H1 (cell line): Measurements from ENCODE around the gene MYOCOS. TPM values are rescaled to one million over a fixed set of nuclear protein-coding genes. Genes with fewer than 3 reads are reported as not detected.

Experiments
- CTCF ChIA-PET: fragments of 300-600 bp; sonication (Branson Sonifier 250); formaldehyde crosslinking; loops from one replicate; lab custom pipeline; 2021; ENCODE audit not compliant: partially characterized antibody; lab: Charles Lee
- POLR2A ChIA-PET: fragments of 300-600 bp; sonication (Branson Sonifier 250); formaldehyde crosslinking; loops from one replicate; lab custom pipeline; 2021; ENCODE audit warnings: inconsistent platforms; ENCODE audit not compliant: partially characterized antibody; lab: Charles Lee
- DNase-seq, 2 experiments: peaks; one replicate each; pipeline versions ENCODE4 v3.0.0 to v3.0.0-alpha.2; 2010 to 2022; ENCODE audit warnings: low spot score in 2 of 2, low read depth in 1 of 2, mixed read lengths in 1 of 2
- FAIRE-seq: peaks from 2 replicates; lab custom pipeline; 2011; peaks lifted over from hg19 to GRCh38; lab: Jason Lieb, UNC
- H2AFZ ChIP-seq: 2 replicates; pipeline ENCODE4 v1.8.1; 2012; ENCODE audit warnings: low read length, inconsistent platforms
- H2AK5ac ChIP-seq: 2 replicates; pipeline ENCODE4 v1.6.1; 2013; ENCODE audit warnings: low read depth, low read length
- H2BK120ac ChIP-seq: replicated peaks from 2 replicates; pipeline ENCODE3; 2013; ENCODE audit warnings: low read depth, low read length, inconsistent platforms
- H2BK12ac ChIP-seq: 2 replicates; pipeline ENCODE4 v1.6.1; 2013; ENCODE audit warnings: low read depth, low read length
- H2BK15ac ChIP-seq: 2 replicates; pipeline ENCODE4 v1.6.1; 2013; ENCODE audit warnings: low read length
- H2BK20ac ChIP-seq: 2 replicates; pipeline ENCODE4 v1.6.1; 2013; ENCODE audit warnings: low read length
- H2BK5ac ChIP-seq: 2 replicates; pipeline ENCODE4 v1.6.1; 2013; ENCODE audit warnings: low read depth, low read length
- H3K14ac ChIP-seq: 2 replicates; pipeline ENCODE4 v1.6.1; 2013; ENCODE audit warnings: inconsistent platforms; ENCODE audit not compliant: insufficient read length
- H3K18ac ChIP-seq: 2 replicates; pipeline ENCODE4 v1.6.1; 2013; ENCODE audit warnings: low read length; ENCODE audit errors: extremely low read depth
- H3K23ac ChIP-seq: 2 replicates; pipeline ENCODE4 v1.6.1; 2013; ENCODE audit warnings: inconsistent platforms; ENCODE audit not compliant: insufficient read length
- H3K23me2 ChIP-seq: 2 replicates; pipeline ENCODE4 v1.6.1; 2013; ENCODE audit warnings: low read depth, low read length
- H3K27ac ChIP-seq: 2 replicates; pipeline ENCODE4 v1.6.1; 2011; ENCODE audit warnings: low read depth, low read length, inconsistent platforms
- H3K27me3 ChIP-seq, 4 experiments: replicated peaks in 1 of 4; 1 replicate in 1 of 4; 2 replicates in 3 of 4; pipeline versions ENCODE4 v1.6.1 to v1.8.1; 2011 to 2013; ENCODE audit warnings: low read length in 3 of 4, mild to moderate bottlenecking in 3 of 4, inconsistent platforms in 2 of 4, mixed read lengths in 2 of 4, moderate library complexity in 1 of 4; ENCODE audit not compliant: control insufficient read depth in 3 of 4, insufficient read depth in 3 of 4; ENCODE audit errors: extremely low read depth in 1 of 4
- H3K36me3 ChIP-seq, 4 experiments: 2 replicates each; pipeline versions ENCODE4 v1.6.1 to v1.8.1; 2011 to 2013; ENCODE audit warnings: mild to moderate bottlenecking in 4 of 4, low read length in 3 of 4, moderate library complexity in 2 of 4, control low read depth in 1 of 4, inconsistent platforms in 1 of 4; ENCODE audit not compliant: insufficient read depth in 4 of 4, control insufficient read depth in 2 of 4
- H3K4ac ChIP-seq: replicated peaks from 2 replicates; pipeline ENCODE3; 2013; ENCODE audit warnings: low read length, low read depth, mixed read lengths, inconsistent platforms; ENCODE audit not compliant: insufficient read length
- H3K4me1 ChIP-seq, 4 experiments: replicated peaks in 1 of 4; 1 replicate in 1 of 4; 2 replicates in 3 of 4; pipeline versions ENCODE4 v1.6.1 to v1.8.1; 2011 to 2013; ENCODE audit warnings: low read length in 3 of 4, inconsistent platforms in 2 of 4, mixed read lengths in 1 of 4; ENCODE audit not compliant: insufficient read depth in 4 of 4, control insufficient read depth in 3 of 4
- H3K4me2 ChIP-seq, 2 experiments: 2 replicates each; pipeline versions ENCODE4 v1.6.1 to v1.8.1; 2011 to 2013; ENCODE audit warnings: low read depth in 2 of 2, low read length in 2 of 2, control low read depth in 1 of 2, inconsistent platforms in 1 of 2, mild to moderate bottlenecking in 1 of 2; ENCODE audit not compliant: insufficient read depth in 1 of 2
- H3K4me3 ChIP-seq, 4 experiments: fragments of 200-600, 300-600 bp in 1 of 4; sonication (generic), shearing (Covaris generic), sonication (Bioruptor Twin) in 1 of 4; 2 replicates each; pipeline versions ENCODE4 v1.5.1 to v1.8.1; 2011 to 2016; ENCODE audit warnings: low read length in 4 of 4, low read depth in 3 of 4, control low read depth in 2 of 4, inconsistent platforms in 2 of 4, mild to moderate bottlenecking in 2 of 4, mixed read lengths in 1 of 4, moderate library complexity in 1 of 4; ENCODE audit not compliant: insufficient read depth in 2 of 4; ENCODE audit errors: extremely low read depth in 1 of 4
- H3K56ac ChIP-seq: replicated peaks from 2 replicates; pipeline ENCODE3; 2013; ENCODE audit warnings: low read depth, mild to moderate bottlenecking, mixed read lengths, low read length, inconsistent platforms; ENCODE audit not compliant: insufficient read length
- H3K79me1 ChIP-seq: 2 replicates; pipeline ENCODE4 v1.6.1; 2013; ENCODE audit warnings: low read depth, low read length, control low read depth
- H3K79me2 ChIP-seq, 2 experiments: 2 replicates each; pipeline versions ENCODE4 v1.6.1 to v1.8.1; 2012 to 2013; ENCODE audit warnings: low read length in 2 of 2, mild to moderate bottlenecking in 2 of 2, inconsistent platforms in 1 of 2; ENCODE audit not compliant: insufficient read depth in 2 of 2, control insufficient read depth in 1 of 2
- H3K9ac ChIP-seq, 4 experiments: replicated peaks in 1 of 4; 1 replicate in 1 of 4; 2 replicates in 3 of 4; pipeline versions ENCODE4 v1.6.1 to v1.8.1; 2011 to 2013; ENCODE audit warnings: low read depth in 3 of 4, low read length in 3 of 4, control low read depth in 2 of 4, mild to moderate bottlenecking in 2 of 4, moderate library complexity in 2 of 4, inconsistent platforms in 1 of 4; ENCODE audit errors: extremely low read depth in 1 of 4
- H3K9me3 ChIP-seq, 2 experiments: 2 replicates each; pipeline versions ENCODE4 v1.6.1 to v1.8.1; 2012 to 2013; ENCODE audit warnings: mild to moderate bottlenecking in 2 of 2, moderate library complexity in 2 of 2, control low read depth in 1 of 2, inconsistent platforms in 1 of 2, low read depth in 1 of 2, low read length in 1 of 2, mixed read lengths in 1 of 2; ENCODE audit not compliant: insufficient read depth in 2 of 2
- H4K20me1 ChIP-seq, 2 experiments: replicated peaks in 1 of 2; 2 replicates each; pipeline versions ENCODE3 to v1.8.1; 2011 to 2013; ENCODE audit warnings: inconsistent platforms in 2 of 2, low read length in 2 of 2, mild to moderate bottlenecking in 1 of 2; ENCODE audit not compliant: insufficient read depth in 2 of 2, control insufficient read depth in 1 of 2
- H4K5ac ChIP-seq: 2 replicates; pipeline ENCODE4 v1.6.1; 2013; ENCODE audit warnings: low read length, low read depth, mixed read lengths, inconsistent platforms; ENCODE audit not compliant: insufficient read length
- H4K8ac ChIP-seq: 2 replicates; pipeline ENCODE4 v1.8.0; 2013; ENCODE audit warnings: mild to moderate bottlenecking, moderate library complexity, low read length, inconsistent platforms; ENCODE audit not compliant: insufficient read depth; ENCODE audit errors: extremely low read depth
- H4K91ac ChIP-seq: replicated peaks from 2 replicates; pipeline ENCODE3; 2013; ENCODE audit warnings: low read length, mixed read lengths, inconsistent platforms; ENCODE audit not compliant: insufficient read length
- ASH2L ChIP-seq: fragments of 200-600, 300-600 bp; sonication (generic); IDR thresholded peaks from one replicate; pipeline ENCODE4 v1.7.1; 2017; ENCODE audit warnings: low read length
- BCL11A ChIP-seq, 2 experiments: IDR thresholded peaks; one replicate each; pipeline ENCODE4 v1.6.1; 2011; ENCODE audit warnings: low read depth in 2 of 2, low read length in 2 of 2, mild to moderate bottlenecking in 2 of 2
- CBX8 ChIP-seq: fragments of 300-800, 300-1000 bp; sonication (generic); IDR thresholded peaks from 2 replicates; pipeline ENCODE4 v1.7.1; 2016; ENCODE audit warnings: low read depth, low read length, borderline replicate concordance
- RNF2 ChIP-seq: fragments of 200-900, 300-1000 bp; sonication (generic); IDR thresholded peaks from 2 replicates; pipeline ENCODE4 v1.7.1; 2016; ENCODE audit warnings: borderline replicate concordance, low read depth, mild to moderate bottlenecking, antibody characterized with exemption, low read length; ENCODE audit not compliant: poor library complexity, severe bottlenecking; ENCODE audit errors: missing control alignments
- SP1 ChIP-seq: IDR thresholded peaks from 2 replicates; pipeline ENCODE4 v1.6.1; 2011; ENCODE audit warnings: low read depth, low read length
- SRF ChIP-seq: IDR thresholded peaks from 2 replicates; pipeline ENCODE4 v1.6.1; 2011; ENCODE audit warnings: mild to moderate bottlenecking, low read depth, low read length, moderate library complexity
- TAF1 ChIP-seq: IDR thresholded peaks from 2 replicates; pipeline ENCODE4 v1.6.1; 2011; ENCODE audit warnings: mild to moderate bottlenecking, low read depth, low read length
- YY1 ChIP-seq: IDR thresholded peaks from 2 replicates; pipeline ENCODE4 v1.6.1; 2011; ENCODE audit warnings: low read depth, mild to moderate bottlenecking, low read length
- WGBS, 2 experiments: shearing (Covaris generic) in 1 of 2; methylation state at CpG; one replicate each; pipeline versions ENCODE4 v1.1.6 to v1.1.7; 2013 to 2015; ENCODE audit warnings: low lambda C conversion rate in 2 of 2, mixed read lengths in 2 of 2, inconsistent platforms in 1 of 2, low coverage in 1 of 2, missing lambda C conversion rate in 1 of 2; ENCODE audit not compliant: insufficient replicate concordance in 2 of 2, insufficient coverage in 1 of 2, insufficient read length in 1 of 2; ENCODE audit errors: extremely low coverage in 1 of 2, missing lambda C conversion rate in 1 of 2; 5-methylcytosine and 5-hydroxymethylcytosine counted together
- polyA plus RNA-seq, 7 experiments: library from polyadenylated mRNA; depleted of rRNA in 3 of 7; stranded (reverse) in 5 of 7; unstranded in 2 of 7; fragments of >200 nt in 5 of 7; fragments of 200-250 nt in 2 of 7; gene quantifications; 1 replicate in 5 of 7; 2 replicates in 1 of 7; 4 replicates in 1 of 7; pipeline versions ENCODE4 v1.2.1 to v1.2.3, GENCODE V29; 2011 to 2013; ENCODE audit warnings: missing spikeins in 2 of 7, mixed read lengths in 2 of 7
- total RNA-seq: library from RNA; stranded (reverse); fragmentation: NEBNext Ultra II Directional; extraction: Animal tissue kit (Norgen Biotek cat#: 25700); gene quantifications from 2 replicates; pipeline ENCODE4 v1.2.1, GENCODE V29; 2021
- TF ChIP-seq, protein P1 (sequence below): IDR thresholded peaks from 2 replicates; pipeline ENCODE4 v1.6.1; 2011; ENCODE audit warnings: low read depth, mild to moderate bottlenecking, low read length; ENCODE audit not compliant: insufficient read depth
- TF ChIP-seq, protein P2 (sequence below), 3 experiments: IDR thresholded peaks; 1 replicate in 2 of 3; 2 replicates in 1 of 3; pipeline versions ENCODE4 v1.5.1 to v1.6.1; 2011; ENCODE audit warnings: low read length in 3 of 3, mild to moderate bottlenecking in 3 of 3, inconsistent platforms in 2 of 3, low read depth in 1 of 3, moderate library complexity in 1 of 3; ENCODE audit not compliant: insufficient read depth in 1 of 3; ENCODE audit errors: control extremely low read depth in 1 of 3

The MYOCOS gene
- total and polyA plus RNA-seq, 2 of the 8 experiments (the other 6 are each of a cell fraction or from before 2014, with no cell fraction given): not detected

- no peaks in the 10 kb centered on the region for H3K79me1 ChIP-seq
- H3K4ac ChIP-seq: no peak overlapping the region
- no peaks in the 10 kb centered on the region for H3K27me3 ChIP-seq
- FAIRE-seq (no peak), DNase-seq (no peak)
- no peak overlapping the region for H3K9ac ChIP-seq
- H4K8ac ChIP-seq: no peak overlapping the region
- no peak overlapping the region for H2BK20ac ChIP-seq
- no peak overlapping the region for H2AK5ac ChIP-seq
- H3K4me2 ChIP-seq: no peak overlapping the region
- no peak overlapping the region for H4K5ac ChIP-seq
- no peaks in the 10 kb centered on the region for H3K23me2 ChIP-seq
- 93% methylated on average over 1 of the region's 1 CpG; no CpG with 5 or more reads in 1 of the 2 experiments for WGBS, 2 experiments
- H4K20me1 ChIP-seq: peaks cover 2% of the 10 kb centered on the region in 2 experiments
- no peak overlapping the region for H2AFZ ChIP-seq
- H3K36me3 ChIP-seq: peaks cover 41 to 92% (median 70%) of the 10 kb centered on the region in 4 experiments
- H3K56ac ChIP-seq: no peak overlapping the region
- H3K9me3 ChIP-seq: no peaks in the 10 kb centered on the region
- ChIA-PET POLR2A (interaction anchor here (0.7 kb wide), 1 partner anchor 10 kb away, joined by 3 read pairs; no protein-coding TSS in a partner anchor), CTCF (interaction anchor here (0.8 kb wide), 1 partner anchor 15 kb away, joined by 3 read pairs; no protein-coding TSS in a partner anchor)
- H2BK5ac ChIP-seq: no peak overlapping the region
- H3K79me2 ChIP-seq: no peaks in the 10 kb centered on the region
- H3K4me3 ChIP-seq: no peak overlapping the region
- H3K14ac ChIP-seq: no peak overlapping the region
- no peak overlapping the region for H2BK12ac ChIP-seq
- no peak overlapping the region for H3K18ac ChIP-seq
- H3K4me1 ChIP-seq: no peaks in the 10 kb centered on the region
- H3K23ac ChIP-seq: no peak overlapping the region
- no peak overlapping the region for H4K91ac ChIP-seq
- H2BK120ac ChIP-seq: no peak overlapping the region
- H3K27ac ChIP-seq: no peak overlapping the region
- H2BK15ac ChIP-seq: no peak overlapping the region
- TF ChIP-seq TAF1: no peak
- TF ChIP-seq, protein P1, sequence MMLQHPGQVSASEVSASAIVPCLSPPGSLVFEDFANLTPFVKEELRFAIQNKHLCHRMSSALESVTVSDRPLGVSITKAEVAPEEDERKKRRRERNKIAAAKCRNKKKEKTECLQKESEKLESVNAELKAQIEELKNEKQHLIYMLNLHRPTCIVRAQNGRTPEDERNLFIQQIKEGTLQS: no peak
- TF ChIP-seq SRF: no peak
- no peak for TF ChIP-seq YY1
- no peak for TF ChIP-seq CBX8
- TF ChIP-seq ASH2L: no peak
- TF ChIP-seq, protein P2, sequence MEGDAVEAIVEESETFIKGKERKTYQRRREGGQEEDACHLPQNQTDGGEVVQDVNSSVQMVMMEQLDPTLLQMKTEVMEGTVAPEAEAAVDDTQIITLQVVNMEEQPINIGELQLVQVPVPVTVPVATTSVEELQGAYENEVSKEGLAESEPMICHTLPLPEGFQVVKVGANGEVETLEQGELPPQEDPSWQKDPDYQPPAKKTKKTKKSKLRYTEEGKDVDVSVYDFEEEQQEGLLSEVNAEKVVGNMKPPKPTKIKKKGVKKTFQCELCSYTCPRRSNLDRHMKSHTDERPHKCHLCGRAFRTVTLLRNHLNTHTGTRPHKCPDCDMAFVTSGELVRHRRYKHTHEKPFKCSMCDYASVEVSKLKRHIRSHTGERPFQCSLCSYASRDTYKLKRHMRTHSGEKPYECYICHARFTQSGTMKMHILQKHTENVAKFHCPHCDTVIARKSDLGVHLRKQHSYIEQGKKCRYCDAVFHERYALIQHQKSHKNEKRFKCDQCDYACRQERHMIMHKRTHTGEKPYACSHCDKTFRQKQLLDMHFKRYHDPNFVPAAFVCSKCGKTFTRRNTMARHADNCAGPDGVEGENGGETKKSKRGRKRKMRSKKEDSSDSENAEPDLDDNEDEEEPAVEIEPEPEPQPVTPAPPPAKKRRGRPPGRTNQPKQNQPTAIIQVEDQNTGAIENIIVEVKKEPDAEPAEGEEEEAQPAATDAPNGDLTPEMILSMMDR (IDR thresholded peaks at IDR 0.05; ENCODE audit: control extremely low read depth in 1 of 3, insufficient read depth in 1 of 3, low read depth in 1 of 3, low read length in 3 of 3): no peak
- TF ChIP-seq BCL11A (IDR thresholded peaks at IDR 0.05; ENCODE audit: low read depth in 2 of 2, low read length in 2 of 2): no peak
- no peak for TF ChIP-seq SP1
- no peak for TF ChIP-seq RNF2
Measured at GRCh38 chr1:171583591-171584201, 38.3 kb upstream of the MYOCOS start.
